Fibroblast of upper back skin (primary cell): ENCODE results near the gene AK8.

Source experiments
- DNase-seq: peaks from one replicate; pipeline ENCODE4 v3.0.0-alpha.2; 2013

The AK8 gene

DNA sequence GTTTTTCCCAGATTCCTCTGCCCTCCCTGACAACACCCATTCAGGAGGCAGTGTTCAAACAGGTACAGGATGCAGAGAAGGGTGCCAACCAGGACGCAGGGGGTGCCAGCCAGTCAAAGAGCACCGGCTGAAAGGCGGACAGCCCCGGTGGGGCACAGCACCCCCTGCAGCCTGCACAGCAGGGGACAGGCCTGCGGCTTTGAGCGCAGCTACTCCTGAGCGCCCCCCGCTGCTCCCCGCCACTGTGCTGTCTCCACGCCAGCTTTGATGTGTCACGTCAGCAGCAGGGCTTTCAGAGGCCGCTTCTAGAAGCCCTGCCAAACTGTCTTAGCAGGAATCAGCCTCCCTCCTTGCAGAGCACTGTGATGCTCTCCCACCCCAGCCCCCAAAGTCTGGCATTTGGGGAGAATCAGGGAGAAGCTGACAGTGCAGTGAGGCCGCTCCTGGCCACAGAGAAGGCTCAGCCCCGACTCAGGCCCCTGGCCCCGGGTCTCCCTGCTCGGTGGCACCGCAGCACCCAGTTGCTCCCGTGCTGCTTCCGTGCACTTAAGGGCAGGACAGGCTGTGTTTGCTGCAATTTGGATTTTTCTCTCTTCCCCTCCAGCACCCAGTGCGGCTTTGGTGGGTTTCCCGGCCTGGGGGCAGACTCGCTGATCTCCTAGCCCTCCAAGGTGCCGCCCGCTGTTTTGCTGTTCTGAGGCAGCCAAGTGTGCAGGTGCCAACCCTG is 20.3 kb downstream of the AK8 start:
- DNase-seq: peak; percentile 79

DNA sequence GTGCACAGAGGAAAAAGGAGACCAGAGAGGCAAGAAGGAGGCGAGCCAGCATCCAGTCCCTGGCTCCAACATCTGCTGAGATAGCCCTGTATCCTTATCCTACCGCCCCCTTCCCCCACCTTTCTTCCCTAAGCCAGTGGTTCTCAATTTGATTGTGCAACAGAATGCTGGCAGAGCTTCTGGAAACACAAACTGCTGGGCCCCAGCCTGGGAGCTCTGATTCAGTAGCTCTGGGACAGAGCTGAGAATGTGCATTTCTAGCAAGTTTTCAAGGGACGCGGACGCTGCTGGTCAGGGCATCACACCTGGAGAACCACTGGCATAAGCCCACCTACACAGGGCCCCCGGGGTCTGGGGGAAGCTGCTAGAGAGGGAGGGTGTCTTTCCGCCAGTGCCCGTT is 21.1 kb downstream of the AK8 start:
- peak; percentile 87 for DNase-seq

GRCh38 chr9:132855904-132856303 is 22.2 kb downstream of the AK8 start:
- DNase-seq: no peak

DNA sequence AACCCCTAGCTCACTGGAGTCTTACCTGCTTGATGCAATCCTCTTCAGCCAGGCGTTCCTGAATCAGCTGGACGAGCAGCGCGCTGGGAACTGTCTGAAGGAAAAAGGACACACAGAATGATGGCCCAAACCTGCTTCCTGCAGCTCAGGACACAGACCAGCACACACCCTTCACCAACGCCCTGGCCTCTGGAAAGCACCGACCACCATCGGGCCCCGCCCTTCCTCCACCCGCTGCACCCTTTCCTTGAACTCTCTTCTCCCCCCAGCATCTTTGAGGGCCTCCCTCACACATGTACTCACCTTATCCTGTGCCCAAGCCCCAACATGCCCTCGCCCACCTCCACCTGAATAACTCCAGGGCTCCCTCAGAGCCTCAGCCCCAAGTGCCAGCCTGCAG is 23.3 kb downstream of the AK8 start:
- no peak for DNase-seq

- no peak for DNase-seq
Observed at GRCh38 chr9:132853482-132853881, 24.6 kb downstream of the AK8 start.

DNA sequence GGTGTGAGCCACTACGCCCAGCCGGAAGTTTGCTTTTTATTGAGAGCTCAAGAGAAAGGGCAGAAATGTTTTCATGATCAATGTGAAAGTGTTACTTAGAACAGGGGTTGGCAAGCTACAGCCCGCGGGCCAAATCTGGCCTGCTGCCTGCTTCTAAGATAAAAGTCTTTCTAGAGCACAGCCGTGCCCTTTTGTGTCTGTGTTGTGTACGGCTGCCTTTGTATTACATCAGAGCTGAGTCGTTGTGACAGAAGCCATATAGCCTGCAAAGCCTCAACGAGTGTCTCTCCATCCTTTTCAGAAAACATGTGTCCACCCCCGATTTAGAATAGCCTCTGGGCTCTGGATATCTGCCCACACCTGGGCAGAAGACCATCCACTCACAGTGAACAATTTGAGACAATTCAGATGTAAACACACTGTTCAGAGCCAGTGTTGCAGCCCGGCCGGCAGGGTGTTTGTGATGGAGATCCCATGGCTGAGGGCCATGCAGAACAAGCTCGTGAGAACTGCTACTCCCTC is 28.8 kb downstream of the AK8 start:
- DNase-seq: no peak

GRCh38 chr9:132846918-132847515 is 31.1 kb downstream of the AK8 start:
- DNase-seq: no peak

GRCh38 chr9:132846109-132846917 is 31.8 kb downstream of the AK8 start:
- DNase-seq: no peak

GRCh38 chr9:132842124-132843044 is 35.7 kb downstream of the AK8 start:
- no peak for DNase-seq

GRCh38 chr9:132840980-132841379 is 37.1 kb downstream of the AK8 start:
- DNase-seq: no peak

GRCh38 chr9:132838291-132838690 is 39.8 kb downstream of the AK8 start:
- DNase-seq: no peak

- no peak for DNase-seq
Observed at GRCh38 chr9:132837501-132838286, 40.4 kb downstream of the AK8 start.

- DNase-seq: no peak
Observed at GRCh38 chr9:132834343-132834742, 43.7 kb downstream of the AK8 start.

DNA sequence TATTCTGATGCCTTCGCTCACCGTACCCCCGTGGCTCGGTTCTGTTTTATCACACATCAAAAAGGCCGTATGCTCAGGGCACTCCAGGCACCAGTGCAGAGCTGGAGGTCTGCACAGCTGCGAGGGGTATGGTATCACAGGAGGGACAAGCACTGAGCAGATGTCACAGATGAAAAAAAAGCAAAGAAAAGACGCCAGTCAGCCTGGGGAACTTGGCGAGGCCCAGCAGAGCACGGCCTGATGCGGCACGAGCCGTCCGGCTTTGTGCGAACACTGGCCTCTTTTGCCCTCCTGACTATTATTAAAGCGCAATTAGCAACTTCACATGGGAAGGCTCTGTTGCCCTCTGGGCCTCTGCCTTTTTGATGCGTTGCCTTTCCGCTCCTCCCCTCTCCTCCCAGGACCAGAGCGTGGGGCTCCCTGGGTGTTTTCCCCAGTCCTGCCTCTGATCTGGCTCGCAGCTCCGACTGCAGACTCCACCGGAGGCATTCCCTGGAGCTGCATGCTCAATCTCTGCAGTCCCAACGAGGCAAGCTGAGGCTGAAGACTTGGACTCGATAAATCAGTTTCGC is 44.4 kb downstream of the AK8 start:
- DNase-seq: no peak

DNA sequence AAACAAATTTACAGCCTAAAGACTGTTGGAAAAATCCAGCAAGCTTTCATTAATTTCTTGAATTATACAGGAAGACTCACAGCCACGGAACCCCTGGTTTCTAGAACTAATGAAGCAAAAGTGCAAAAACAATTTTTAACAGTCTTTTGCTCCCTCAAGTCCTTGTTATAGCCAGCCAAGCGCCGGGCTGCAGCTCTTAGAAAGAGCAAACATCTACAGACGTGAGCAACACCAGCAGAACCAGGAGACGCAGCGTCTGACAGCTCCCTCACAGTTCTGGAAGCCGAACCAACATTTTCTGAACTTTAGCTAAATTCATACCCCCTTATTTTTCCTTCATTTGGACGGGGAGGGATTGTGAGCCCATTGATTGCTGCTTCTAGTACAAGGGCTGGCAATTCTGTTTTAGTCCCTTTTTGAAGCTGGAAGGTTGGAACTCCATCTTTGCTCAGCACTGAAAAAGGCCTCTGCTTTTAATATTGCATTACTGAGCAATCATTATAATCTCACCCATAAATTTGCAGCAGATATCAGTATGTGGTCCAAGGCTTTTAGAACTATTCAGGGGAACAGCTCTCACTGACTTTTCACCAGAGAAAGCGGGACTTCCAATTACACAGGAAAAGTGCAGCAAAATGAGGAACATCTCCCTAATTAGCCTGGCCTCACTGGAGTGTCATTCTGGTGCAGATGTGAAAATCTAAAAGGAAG is 45.8 kb downstream of the AK8 start:
- no peak for DNase-seq

DNA sequence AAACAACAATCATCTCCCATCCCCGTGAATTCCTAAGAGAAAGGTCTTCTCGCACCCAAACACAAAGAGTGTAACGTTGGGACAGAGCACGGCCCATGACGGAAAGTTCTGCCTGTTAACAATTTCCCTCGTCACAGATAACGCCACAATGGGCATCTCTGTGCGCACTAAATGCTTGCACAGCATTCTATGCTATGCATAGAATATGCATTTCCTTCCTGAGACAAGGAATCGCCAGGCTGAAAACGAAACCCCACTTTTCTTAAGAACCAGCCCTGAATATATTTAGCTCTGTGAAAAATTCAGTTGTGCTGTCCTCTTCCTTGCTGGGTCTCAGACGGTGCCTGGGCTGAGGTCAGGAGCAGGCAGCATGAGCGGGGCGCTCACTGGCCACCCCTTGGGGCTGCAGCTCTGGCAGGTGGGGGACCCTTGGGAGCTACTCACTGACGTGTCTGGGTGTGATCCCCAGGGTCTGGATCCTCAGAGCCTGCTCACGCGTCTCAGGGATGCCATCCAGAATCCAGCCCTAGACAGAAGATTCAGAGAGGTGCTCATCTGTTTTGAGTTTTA is 49.8 kb downstream of the AK8 start:
- DNase-seq: no peak

- no peak for DNase-seq
Observed at GRCh38 chr9:132827366-132827765, 50.7 kb downstream of the AK8 start.

GRCh38 chr9:132826621-132827365 is 51.3 kb downstream of the AK8 start:
- no peak for DNase-seq

DNA sequence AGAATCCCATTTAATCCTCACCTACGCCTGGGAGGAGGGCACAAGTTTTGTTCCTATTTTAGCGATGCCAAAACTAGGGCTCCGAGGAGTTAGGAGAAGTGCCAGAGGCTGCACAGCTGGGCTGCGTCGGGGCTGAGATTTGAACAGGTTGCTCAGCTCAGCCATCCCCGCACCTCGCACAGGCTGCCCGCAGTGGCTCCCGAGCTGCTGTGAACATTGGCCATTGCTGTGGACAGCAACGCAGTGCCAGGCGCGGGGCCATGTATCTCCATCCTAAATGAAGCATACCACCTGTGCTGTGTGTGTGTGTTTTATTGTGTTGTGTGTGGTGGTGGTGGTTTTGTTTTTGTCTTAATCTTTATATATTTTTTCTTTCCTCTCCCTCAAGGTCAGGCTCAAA is 52.0 kb downstream of the AK8 start:
- DNase-seq: no peak

DNA sequence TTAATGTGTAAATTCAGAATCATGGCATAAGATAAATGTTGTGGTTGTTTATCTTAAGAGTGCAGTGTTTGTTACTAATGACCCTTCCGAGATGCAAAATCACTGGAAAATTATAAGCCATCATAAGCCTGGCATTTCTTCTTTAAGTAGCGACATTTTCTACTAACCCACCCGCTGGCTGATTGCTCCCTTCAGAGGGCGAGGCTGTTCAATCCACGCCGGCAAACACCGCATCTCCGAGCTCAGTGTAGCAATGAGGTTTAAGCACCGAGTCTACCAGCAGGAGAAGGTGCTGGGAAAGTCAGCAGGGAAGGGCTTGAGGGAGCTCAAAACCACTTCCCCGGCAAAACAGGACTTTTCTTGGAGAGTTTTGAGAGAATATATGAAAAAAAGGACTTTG is 52.7 kb downstream of the AK8 start:
- no peak for DNase-seq
